Bone marrow (tissue), 2 donors: ENCODE data around the gene PSD2.

Experiments used
- DNase-seq, 2 donors: peaks; one replicate each; lab custom pipeline; 2025; lab: John Stamatoyannopoulos, UW

Gene PSD2

DNA sequence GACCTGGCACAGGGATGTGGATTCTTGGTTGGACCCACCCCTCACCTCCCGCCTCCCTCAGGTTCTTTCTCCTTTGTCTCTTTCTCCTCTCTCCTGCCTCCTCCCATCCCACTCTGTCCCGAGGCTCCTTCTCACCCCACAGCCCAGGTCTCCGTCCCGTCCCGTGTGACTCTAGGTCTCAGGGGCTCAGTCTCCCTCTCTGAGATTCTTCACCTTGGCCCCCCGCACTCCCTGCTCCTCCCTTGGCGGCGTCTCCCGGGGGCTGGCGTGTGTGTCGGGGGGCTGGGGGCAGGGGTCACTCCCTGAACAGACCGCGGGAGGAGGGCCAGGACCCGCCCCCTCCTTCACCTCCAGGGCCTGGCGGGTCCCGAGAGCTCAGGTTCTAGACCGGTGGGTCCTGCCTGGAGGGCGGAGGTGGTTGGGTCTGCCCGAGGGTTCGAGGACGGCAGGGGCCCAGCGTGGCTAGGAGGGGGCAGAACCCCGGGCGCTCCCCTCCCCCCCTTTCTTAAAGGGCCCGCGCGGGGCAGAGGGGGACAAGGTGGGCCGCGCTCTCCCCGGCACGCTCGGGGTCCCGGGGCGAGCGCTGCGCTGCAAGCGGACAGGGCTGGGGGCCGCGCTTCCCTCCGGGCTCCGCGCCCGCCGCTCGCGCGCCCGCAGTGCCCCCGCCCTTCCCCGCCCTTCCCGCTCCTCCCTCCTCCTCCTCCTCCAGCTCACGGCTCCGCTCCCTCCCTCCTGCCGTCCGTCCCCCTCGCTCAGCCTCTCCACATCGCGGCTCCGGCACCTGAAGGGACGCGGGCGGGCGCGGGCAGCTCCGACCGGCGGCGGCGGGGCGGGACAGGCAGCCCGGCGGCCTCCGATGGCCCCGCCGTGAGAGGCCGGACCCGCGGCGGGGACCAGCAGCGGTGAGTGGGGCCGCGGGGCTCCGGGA is at the start of gene PSD2:
PSD2 (plus strand) TSS at position 735 of the 928 bp plus-strand sequence. CDS start 13,633 bp downstream, outside the sequence.
- DNase-seq, result no peak

DNA sequence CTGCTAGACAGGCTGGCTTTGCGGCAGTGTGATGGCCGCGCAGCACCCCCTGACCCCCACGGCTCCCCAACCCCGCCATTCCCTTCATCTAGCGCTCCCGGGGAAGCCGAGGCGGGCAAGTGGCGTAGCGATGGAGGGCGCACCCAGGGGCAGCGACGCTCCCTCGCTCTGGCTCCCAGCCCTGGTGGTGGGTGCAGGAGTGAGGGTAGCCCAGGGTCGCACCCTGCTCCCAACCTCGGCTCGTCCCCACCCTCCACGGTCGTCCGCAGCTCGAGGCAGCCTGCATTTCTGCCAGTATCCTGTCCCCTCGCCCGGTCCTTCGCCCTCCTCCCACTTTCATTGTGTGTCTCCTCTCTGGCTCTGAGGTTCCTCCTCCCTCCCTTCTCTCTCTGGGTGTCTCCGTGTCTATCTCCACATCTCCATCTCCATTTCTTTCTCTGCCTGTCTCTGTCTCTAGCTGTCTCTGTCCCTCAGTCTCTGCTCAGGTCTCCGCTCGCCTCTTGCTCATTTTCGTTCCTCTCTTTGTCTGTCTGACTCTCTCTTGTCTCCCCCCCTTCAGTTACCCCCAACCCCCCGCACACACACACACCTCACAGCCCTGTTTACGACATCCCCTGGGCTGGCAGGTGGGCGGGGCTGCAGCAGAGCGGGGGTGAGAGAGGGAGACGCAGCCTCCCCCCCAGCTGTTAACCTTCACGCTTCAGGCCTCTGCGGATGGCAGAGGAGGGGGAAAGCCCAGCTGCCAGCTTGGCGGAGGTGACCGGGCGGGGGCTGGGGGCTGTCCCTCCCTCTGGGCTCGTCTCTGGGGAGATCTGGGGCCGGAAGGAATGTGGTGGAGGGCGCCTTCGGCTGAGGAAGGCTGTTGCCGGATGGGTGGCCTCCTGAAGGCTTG is 48.7 kb upstream of the PSD2 start:
- DNase-seq, result peak in 1 of 2 donors; percentile 28

DNA sequence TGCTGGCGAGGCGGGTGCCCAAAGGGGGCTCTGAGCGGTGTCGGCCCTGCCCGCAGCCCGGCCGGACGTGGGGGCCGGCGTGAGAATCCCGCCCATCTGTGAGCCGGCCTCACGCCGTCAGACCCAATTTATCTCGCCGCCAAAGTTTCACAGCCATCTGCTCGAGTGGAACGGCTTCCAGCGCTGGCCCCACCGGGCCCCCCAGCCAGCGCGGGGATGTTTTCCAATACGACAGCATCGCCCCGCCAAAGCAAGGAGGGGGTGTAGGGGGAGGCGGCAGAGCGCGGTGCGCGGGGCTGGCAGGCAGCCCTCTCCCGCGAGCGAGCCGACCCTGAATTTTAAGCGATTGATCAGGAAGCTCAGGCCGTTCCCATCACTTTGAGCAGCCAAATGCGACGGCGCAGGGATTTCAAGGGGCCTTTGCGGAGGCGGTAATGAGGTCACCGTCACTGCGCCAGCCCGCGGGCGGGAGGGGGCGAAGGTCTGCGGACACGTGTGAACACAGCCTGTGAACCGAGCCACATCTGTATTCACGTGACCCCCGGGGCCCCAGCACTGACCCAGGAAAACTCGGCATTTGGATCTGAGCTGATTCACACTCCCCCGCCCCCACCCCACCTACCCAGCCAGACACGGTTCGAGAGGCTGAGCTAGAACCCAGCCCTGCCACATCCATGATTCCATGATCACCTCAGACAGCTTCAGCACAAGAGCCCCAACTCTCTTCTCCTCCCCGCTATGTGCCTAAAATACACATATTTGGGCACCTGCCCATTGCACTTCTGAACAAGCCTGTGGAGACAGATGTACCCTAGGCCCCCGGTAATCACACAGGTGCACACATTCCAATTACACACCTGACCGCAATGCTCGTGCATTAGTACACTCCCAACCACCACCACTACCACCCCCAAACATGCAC is 47.8 kb upstream of the PSD2 start:
- DNase-seq, result no peak

DNA sequence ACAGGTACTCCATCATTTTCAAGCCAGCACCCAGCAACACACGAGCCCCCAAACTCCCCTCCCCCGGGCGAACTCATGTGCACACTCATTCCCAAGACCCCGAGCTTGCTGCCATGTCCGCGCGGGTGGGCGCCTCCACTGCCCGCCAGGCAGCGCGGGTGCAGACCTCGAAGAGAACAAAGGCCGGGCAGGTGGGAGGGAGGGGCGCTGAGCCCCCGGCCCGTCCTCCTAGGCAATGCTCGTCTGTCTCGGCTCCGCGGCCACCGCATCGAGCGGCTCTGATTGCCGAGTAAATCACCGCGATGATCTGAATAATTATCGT is 47.1 kb upstream of the PSD2 start:
- DNase-seq, result no peak

DNA sequence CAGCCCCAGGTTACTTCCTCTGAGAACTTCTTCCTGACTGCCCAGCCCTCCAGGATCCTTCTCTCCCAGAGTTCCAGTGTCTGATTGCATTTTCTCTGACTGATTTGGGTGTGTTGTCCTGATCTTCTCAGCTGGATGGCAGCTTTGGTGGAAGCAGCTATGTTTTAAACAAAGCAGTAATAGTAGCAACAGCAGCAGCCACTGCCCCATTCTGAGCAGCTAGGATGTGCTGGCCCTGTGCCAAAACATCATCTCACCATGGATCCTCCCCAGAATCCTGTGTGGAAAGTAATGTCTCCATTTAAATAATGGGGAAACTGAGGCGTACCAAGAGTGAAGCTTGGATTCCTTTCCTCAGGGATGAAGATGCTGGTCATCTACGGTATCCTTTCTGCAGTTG is 46.4 kb upstream of the PSD2 start:
- no peak for DNase-seq

DNA sequence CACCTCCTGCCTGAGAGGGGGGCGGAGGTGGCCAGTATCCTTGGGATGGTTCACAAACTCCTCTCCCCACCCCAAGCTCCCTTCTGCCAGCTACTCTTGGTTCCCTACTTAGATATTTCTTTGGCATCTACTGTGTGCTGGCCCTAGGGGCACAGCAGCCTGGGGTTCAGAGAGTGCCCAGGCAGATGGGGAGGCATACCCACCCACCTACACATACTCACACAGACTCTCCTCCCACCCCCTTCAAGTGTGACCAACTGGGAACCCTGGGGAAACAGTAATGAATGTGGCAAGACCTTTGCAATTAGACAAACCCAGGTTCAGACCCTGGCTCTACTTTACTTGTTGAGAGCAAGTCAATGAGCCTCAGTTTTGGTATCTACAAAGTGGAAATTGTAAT is 44.4 kb upstream of the PSD2 start:
- no peak for DNase-seq

DNA sequence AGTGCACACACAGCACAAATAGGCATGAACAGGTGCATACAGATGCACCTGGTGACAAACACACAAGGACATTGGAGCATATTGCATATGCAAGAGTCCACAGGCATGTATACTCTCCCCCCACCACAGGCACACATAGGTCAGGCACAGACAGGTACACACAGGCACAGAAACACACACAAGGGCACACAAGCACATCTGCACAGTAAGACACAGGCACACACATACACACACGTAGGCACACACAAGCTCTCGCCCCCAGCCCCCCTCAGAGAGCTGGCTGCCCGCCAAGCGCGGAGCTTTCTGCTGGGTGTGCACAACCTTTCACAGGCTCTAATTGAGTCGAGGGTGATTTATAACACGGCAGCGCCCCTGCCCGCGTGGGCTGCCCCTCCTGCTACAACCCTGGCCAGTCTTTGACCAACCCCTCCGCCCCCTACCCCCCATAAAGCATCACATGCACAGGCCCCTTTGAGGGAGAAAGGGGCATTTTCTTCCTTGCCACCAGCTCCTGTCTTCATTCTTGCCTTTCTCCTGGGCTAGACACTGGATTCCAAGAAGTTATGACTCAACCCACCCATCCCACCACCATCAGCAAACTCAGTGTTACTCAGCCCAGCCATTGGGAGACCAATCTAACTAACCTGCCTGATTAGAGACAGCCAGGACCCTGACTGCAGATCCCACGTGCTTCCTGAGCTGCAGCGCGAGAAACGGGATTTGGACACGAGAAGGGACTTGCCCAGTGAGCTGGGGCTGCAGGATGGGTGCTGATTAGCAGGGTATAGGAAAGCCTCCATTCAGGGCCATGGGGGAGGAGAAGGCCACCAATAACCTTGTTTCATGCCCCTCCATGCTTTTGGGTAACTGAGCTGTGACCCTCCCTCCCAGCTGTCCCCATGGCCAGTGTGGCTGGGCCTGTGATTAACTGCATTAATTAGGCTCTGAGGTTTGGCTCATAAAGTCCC is 42.8 kb upstream of the PSD2 start:
- no peak for DNase-seq

DNA sequence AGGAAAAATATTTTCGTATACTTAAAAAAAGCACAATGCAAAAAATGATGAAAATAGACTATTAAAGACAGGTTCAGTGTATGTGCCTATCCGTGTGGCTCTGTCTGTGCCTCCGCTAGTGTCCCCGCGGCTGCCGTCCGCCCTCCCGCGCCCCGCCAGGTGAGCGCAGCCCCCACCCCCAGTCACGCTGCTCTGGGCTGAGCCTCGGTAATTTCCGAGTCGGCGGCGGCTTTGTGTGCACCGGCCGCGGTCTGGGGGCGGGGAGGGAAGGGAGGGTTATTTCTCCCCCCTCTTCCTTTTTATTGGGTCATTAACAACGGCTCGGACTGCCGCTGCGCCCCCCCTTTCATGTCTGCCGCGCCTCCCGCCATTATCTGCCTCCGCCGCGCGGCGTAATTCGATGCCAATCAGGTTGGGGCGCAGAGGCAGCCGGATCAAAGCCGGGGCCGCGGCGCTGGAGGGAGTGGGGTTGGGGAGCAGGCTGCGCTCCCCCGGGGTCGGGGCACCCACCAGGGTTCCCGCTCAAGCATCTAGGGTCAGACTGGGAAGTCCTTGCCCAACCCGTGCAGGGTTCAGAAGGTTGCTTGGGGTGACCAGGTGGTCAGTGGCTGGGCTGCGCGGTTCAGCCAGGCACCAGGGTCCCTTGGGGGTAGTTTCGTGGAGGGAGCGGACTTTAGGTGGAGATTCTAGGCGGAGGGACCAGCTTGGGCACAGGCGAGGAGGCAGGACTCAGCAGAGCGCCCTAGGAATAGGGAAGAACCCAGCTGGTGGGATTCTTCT is 39.5 kb upstream of the PSD2 start:
- DNase-seq, result no peak

DNA sequence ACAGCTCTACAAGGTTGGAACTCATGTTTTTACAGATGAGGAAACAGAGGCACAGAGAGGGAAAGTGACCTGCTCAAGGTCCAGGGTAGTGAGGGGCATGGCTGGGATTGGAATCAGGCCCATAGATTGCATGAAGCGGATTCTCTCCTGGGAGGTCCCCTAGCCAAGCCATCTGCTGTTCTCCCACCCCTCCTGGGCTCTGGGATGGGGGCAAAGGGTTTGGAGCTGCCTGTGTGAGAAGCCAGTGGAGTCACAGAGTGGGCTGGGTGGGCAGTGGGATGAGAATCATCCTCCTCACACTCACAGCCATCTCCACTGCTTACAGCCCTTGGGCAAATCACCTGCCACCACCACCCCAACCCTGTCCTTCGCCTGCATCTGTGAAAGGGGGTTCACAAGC is 38.6 kb upstream of the PSD2 start:
- no peak for DNase-seq

DNA sequence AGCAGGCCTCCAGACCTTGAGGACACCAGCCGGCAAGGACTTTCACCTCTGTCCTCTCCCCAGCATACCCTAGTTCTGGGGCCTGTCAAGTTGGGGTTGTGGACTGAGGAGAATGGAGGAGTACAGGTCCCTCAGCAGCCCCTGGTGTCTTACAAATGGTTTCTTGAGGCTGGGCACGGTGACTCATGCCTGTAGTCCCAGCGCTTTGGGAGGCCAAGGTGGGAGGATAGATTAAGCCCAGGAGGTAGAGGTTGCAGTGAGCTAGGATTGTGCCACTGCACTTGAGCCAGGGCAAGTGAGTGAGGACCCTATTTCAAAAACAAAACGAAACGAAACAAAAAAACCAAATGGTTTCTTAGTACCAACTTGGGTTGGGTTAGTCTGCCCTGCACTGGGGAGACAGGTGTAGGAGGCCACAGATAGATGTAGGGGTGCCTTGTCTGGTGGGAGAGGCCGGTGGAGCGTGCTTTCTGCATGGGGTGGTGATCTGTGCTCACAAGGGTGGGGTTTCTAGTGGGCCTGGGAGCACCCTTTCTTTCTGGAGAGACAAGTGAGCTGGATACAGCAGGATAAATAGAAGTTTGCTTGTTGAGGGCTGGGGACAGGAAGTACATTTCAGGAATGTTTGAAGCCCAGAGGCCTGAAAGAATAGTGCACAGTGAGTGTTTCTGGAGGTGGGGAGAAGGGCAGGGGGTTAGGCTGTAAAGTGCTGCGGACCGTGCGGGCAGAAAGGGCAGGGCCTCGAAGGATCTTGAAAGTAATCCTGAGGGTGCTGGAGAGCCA is 37.7 kb upstream of the PSD2 start:
- DNase-seq, result no peak

DNA sequence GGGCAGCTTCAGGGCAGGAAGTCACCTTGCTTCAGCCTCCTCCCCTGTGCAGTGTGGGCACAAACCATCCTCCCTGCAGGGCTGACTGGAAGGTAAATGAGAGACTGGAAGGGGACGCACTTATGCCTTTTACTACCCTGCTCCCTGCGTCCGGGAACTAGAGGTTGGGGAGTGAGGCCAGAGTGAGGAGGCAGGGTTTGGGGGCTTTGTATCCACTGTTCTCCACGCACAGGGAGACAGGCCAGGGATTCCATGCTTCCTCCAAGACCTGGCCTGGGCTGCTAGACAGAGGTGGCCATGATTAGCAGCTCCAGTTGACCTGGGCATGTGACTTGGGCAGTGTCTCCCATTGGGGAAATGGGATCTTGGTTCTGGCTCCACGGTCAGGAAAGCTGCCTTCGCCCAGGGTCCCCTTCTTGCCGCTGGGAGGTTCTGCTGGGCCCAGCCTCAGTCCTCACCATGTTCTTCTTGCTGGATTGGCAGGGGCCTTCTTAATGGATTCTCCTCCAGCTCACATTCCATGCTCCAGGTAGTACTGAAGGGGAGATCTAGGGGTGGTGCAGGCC is 37.0 kb upstream of the PSD2 start:
- DNase-seq, result no peak

DNA sequence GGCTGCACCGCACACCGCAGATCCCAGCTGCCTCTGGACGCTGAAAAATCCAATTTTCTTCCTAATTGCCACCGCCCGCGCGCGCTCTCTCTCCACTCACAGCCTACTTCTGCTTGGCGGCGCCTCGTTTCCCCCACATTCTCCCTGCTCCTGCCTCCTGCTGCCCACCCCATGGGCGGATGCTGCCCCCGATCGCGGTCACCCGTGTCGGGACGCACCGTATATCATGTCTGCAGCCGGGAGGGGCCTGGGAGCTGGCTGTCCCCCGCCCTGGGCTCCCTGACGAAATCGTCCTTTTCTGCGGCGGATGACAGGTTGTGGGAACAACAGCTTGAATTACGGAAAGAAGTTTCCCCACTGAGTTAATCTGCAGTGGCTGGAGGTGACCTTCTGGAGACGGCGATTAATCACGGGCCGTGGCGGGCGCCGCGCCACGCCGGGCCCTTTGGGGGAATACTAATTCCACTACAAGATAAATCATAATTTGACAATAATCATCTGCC is 36.3 kb upstream of the PSD2 start:
- DNase-seq, result peak in 1 of 2 donors; percentile 20

DNA sequence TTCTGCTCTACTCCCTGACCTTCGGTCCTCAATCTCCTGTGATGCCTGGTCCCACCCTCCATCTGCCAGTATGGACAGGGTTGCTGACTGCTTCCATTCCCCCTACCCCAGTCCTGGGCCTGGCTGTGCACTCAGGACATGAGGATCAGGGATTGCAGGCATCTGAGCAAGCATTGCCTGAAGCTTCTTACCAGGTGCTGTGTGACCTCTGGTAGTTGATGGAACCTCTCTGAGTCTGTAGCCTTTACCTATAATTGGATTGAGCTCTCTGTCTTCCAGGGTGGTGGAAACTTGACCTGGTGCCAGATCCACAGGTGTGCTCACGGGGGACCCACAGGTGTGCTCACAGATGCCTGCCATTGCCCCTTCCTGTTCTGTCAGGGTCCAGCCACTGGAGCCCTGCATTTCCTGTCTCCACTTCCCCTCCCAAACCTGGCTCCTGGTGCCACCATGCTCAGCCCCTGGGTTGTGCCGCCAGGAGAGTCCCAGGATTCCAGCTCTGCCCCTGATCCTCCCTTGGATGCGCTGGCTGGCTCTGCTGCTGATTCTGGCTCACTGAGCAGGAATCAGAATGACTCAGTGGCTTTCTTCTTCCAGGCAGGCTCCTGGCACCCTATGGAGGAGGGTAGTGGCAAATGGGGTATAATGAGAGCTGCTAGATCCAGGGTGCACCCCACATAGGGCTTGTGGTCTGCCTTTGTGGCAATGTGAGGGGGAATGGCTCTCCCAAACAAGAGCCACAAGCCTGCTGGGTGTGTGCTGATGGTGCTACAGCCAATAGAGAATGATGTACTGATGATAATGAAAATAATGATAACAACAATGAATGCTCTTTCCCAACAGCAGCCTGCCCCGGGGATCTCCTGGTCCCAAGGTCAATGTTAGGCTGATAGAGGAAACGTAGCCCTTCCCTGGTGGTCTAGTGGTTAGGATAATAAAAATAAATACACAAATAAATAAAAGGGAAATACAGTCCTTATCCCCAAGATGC is 35.2 kb upstream of the PSD2 start:
- DNase-seq, result no peak

DNA sequence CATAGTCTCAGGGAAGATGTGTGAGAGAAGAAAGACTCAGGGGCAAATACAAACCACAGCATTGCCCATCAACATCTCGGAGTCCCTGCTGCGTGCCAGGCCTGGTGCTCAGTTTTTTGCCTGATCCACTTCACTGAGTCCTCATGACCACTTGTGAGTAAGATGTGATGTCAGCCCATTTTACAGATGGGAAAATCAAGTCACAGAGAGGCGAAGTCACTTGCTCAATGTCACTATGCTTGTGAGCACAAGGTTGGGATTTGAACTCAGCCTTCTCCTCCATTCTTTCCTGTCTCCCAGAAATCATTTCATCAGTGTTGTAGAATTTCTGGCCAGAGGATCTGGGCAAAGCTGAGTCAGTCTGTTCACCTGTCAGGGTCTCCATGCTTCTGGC is 34.6 kb upstream of the PSD2 start:
- DNase-seq, result no peak

DNA sequence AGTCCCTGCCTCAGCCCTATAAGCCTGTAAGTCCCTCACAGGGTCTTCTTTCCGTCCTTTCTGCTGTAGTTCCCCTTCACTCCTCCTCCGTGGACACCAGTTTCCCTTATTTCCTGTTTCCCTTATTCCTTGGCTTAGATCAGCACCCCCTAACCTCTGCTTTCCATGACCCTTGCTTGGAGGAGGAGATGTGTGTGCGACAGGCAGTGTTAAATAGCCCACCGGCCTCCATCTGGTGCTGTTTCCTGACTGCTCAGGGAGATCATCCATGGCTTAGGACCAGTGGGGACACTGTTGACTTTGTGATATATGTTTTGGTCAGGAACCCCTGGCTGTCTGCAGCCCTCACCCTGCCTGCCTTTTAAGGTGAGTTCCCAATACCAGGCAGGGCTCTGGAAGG is 34.1 kb upstream of the PSD2 start:
- no peak for DNase-seq

DNA sequence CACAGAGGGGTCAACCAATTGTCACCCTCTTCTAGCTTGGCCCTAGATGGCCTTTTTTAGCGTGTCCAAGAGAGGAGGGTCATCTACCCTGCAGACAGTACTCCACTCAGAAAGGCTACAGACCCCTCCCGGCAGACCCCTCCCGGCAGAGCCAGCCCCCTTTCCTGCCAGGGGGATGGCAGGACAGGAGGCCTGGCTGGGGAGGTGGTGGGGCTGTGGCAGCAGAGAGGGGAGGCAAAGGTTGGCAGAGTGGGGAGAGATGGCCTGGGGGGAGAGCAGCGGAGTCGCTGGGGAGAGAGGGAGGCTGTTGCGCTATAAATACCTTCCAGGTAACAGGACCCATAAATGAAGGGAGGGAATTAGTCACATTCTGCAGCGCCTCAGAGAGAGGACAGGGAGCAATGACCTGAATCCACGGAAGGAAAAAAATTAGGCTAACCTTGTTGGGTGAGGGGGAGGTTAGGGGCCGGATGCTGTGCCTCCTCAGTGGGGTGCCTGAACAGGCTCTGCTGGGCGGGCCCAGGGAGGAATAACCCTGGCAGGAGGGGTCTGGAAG is 32.9 kb upstream of the PSD2 start:
- no peak for DNase-seq

DNA sequence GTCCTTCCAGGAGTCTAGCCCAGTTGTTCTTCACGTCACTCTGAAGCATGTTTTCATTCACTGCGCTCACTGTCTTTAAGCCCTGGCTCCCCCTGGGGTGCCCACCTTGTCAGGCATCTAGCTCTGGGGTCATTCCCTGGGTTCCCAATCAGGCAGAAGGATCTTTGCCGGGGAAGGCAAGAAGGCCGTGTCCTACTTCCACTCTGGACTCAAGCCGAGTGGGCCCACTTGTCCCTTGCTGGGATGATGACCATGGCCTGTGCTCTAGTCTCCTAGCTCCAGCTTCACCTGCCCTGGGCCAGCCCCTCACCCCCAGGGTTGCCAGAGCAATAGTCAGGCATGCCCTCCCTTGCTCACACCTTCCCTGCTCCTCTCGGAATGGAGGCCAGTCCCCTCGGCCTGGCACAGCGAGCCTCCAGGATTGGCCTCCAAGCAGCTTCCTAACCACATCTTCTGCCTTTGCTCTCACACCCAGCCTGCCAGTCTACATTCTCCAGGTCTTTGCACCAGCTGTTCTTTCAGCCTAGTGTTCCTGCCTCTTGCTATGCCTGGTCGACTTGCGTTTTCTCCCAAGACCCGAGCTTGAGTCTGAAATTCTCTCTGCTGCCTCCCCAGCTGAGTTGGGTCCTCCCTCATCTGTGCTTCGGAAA is 32.2 kb upstream of the PSD2 start:
- DNase-seq, result no peak
